PFSK-1 (cell line): Measurements from ENCODE around the gene NOX4.

Source experiments
- POLR2AphosphoS5 ChIP-seq: IDR thresholded peaks from 2 replicates; pipeline ENCODE4 v1.6.1; 2012; ENCODE audit warnings: low read depth, mild to moderate bottlenecking, control low read depth, low read length, moderate library complexity
- TF ChIP-seq, protein P1 (sequence below), 2 experiments: IDR thresholded peaks; 2 replicates each; pipeline versions ENCODE4 v1.6.1 to v1.8.0; 2011 to 2012; ENCODE audit warnings: low read depth in 2 of 2, low read length in 2 of 2, control low read depth in 1 of 2, inconsistent platforms in 1 of 2, mild to moderate bottlenecking in 1 of 2, moderate library complexity in 1 of 2; ENCODE audit not compliant: insufficient read depth in 1 of 2

DNA sequence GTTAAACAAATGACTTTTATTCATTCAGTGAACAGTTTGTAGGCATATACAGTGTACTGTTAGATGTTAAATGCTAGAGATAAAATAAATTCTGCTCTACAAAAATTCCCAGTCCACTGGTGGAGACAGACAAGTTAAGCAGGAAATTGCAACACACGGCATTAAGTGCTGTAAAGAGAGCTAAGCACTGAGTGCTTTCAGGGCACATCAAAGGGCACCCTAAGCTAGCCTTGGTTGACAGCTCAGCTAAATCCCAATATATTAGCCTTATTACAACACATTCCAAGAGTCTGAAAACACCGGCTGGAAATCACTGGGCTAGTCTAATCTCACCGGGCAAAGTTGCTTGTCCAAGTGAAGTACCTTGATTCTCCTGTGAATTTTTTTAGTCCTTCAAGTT is 55.1 kb downstream of the NOX4 start:
- no peak for TF ChIP-seq POLR2AphosphoS5
- TF ChIP-seq, protein P1, sequence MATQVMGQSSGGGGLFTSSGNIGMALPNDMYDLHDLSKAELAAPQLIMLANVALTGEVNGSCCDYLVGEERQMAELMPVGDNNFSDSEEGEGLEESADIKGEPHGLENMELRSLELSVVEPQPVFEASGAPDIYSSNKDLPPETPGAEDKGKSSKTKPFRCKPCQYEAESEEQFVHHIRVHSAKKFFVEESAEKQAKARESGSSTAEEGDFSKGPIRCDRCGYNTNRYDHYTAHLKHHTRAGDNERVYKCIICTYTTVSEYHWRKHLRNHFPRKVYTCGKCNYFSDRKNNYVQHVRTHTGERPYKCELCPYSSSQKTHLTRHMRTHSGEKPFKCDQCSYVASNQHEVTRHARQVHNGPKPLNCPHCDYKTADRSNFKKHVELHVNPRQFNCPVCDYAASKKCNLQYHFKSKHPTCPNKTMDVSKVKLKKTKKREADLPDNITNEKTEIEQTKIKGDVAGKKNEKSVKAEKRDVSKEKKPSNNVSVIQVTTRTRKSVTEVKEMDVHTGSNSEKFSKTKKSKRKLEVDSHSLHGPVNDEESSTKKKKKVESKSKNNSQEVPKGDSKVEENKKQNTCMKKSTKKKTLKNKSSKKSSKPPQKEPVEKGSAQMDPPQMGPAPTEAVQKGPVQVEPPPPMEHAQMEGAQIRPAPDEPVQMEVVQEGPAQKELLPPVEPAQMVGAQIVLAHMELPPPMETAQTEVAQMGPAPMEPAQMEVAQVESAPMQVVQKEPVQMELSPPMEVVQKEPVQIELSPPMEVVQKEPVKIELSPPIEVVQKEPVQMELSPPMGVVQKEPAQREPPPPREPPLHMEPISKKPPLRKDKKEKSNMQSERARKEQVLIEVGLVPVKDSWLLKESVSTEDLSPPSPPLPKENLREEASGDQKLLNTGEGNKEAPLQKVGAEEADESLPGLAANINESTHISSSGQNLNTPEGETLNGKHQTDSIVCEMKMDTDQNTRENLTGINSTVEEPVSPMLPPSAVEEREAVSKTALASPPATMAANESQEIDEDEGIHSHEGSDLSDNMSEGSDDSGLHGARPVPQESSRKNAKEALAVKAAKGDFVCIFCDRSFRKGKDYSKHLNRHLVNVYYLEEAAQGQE (IDR thresholded peaks at IDR 0.05; ENCODE audit: insufficient read depth in 1 of 2, low read depth in 2 of 2, low read length in 2 of 2): no peak
